Inflammatory macrophage (primary cell): ENCODE data around the gene ITGAE.

Experiments used
- DNase-seq, 2 donors: peaks; one replicate each; pipeline ENCODE4 v3.0.0-alpha.2; 2020 to 2022

The ITGAE gene

DNA sequence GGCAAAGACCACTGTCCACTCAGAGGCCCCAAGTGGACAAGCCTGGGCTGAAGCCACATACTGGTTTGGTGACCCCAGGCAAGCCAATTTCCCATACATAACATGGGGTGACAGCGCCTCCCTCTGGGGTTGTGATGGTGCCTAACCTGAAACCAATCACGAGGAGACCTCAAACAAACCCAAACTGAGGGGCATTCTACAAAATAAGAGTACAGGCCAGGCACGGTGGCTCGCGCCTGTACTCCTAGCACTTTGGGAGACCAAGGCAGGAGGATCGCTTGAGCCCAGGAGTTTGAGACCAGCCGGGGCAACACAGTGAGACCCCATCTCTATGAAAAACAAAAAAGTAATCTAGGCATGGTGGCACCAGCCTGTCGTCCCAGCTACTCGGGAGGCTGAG lies 108.6 kb downstream of the ITGAE start:
- no peak for DNase-seq

- no peak for DNase-seq
These were observed 109.3 kb downstream of the ITGAE start for GRCh38 chr17:3691617-3692067.

- no peak for DNase-seq
These were observed 110.8 kb downstream of the ITGAE start for GRCh38 chr17:3690094-3690715.

GRCh38 chr17:3689262-3690093 lies 111.5 kb downstream of the ITGAE start:
- DNase-seq, result no peak

DNA sequence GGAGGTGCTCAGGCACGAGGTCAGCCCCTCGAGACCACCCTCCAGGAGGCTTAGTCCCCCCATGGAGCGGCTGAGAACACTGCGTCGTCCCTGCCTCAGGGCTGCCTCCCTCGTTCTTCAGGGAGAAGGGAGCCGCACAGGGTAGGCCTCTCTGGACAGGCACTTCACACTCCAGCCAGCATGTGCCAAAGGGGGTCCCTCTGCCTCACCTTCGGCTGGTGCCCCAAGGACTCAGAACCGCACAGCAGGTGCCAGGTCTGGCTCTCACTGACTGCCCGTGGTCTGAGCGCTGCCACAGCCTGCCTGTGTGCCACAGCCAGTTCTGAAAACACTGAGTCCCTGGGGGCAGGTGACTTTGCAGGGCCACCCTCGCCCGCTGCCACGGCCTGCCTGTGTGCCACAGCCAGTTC lies 112.1 kb downstream of the ITGAE start:
- DNase-seq, result no peak

GRCh38 chr17:3688027-3688553 lies 112.9 kb downstream of the ITGAE start:
- DNase-seq, result no peak

- DNase-seq, result no peak
These were observed 115.8 kb downstream of the ITGAE start for GRCh38 chr17:3685174-3685573.

- peak; percentile 37 to 42 for DNase-seq
These were observed 117.9 kb downstream of the ITGAE start for GRCh38 chr17:3683054-3683511.

DNA sequence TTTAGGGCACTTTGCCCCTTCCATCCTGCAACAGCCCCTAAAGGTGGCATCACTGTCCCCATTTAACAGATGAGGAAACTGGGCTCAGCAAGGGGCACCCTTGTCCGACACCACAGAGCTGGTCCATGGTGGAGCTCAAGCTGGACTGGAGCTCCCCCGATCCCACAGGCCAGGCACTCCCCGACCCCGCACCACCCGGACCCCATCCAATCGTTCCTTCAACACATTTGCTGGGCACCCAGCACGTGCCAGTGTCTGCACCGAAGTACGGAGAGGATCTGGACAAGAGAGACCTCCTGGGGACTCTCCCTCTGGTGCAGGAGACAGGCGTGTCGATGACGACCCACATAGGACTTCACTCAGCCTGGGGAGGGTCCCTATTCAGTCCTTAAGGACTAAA lies 119.0 kb downstream of the ITGAE start:
- no peak for DNase-seq

DNA sequence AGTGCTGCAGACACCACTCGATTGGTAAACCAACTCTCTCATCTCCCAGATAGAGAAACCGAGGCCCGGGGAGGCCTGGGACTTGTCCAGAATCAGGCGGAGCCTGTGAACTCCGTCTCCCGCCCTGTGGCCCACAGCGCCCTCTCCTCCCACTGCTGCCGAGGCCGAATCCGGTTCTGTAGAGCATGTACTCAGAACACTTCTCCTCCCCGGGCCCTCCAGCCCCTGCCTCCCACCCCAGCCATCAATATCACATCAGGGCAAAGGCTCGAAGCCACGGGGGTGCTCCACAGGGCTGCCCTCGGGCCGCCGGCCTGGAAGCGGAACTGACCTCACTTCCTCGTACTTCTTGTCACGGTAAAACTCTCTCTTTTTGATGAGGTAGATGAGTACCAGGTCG lies 119.4 kb downstream of the ITGAE start:
- no peak for DNase-seq

DNA sequence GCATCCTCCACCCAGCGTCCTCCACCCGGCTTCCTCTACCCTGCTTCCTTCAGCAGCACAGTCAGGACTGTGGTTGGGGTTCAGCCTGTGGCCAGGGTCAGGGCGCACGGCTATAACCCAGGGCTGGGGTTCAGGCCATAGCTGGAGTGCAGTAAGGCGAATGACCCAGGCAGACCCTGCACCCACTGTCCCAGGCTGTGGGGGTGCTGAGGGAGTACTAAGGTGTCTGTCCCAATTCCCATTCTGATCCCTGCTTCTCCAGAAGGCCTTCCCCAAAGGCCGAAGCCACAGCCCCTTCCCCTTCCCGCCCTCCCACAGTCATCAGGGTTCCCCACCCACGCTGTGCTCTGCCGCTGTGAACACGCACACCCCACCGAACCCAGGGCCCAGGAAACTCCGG lies 119.9 kb downstream of the ITGAE start:
- DNase-seq, result no peak

GRCh38 chr17:3679531-3680126 lies 121.4 kb downstream of the ITGAE start:
- no peak for DNase-seq

DNA sequence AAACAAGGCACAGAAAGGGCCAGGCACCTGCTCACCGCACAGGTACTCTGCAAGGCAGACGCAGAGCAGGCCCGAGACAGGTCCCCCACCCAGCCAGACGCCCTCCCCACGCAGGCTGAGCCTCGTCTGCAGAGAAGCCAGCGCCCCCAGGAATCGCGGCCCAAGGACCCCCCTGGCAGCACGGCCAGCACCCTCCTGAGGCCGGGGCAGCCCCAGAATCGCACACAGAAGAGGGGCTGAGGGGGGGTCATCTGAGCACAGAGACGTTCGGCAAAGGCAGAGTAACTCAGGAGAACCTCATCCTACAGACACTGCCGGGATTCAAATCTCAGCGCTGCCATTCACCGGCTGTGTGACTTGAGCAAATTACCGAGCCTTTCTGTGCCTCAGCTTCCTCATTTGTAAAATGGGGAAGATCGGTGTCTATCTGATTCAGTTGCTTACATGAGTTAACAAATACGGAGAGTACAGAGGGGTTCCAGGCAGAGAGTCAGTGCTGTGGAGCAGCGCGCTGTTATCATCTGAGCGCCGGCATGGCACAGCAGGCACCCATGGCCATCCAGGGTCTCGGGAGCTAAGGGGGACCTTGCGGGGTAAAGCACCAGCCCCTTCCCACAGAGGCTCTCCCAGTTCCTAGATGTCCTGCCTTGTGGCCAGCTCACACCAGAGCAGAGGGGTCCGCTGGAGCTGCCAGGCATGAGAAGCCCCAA lies 122.0 kb downstream of the ITGAE start:
- DNase-seq, result peak; percentile 41 to 58

DNA sequence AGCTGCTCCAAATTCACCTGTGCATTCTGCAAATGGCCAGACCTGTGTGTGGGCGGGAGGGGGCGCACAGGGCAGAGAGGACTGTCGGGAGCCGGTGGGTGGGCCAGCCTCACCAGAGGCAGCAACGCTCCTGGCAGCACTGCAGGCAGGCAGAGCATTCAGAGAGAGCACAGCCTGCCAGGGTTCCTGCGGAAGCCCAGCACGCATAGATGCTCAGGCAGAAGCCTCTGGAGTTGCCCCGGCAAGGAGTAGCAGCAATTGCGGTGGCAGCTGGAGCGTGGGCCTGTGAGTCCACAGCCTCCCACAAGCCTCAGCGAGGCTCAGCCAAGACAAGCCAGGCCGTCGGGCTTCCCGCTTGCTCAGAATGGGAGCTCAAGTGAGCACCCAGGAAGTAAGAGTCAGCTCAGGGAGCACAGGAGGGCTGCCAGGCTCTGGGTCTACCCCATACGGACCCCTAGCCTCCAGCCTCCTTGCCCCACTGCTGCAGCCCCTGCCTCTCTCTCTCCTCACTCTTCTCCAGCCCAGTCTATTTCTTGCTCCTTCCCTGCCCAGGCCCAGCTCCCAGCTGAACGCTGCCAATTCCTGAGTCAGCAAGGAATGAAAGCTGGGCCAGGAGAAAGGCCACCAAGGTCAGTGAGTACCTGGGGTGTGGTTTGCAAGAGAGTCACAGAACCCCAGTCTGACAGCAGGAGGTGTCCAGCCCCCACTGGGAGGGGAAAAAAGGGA lies 122.7 kb downstream of the ITGAE start:
- DNase-seq, result no peak

DNA sequence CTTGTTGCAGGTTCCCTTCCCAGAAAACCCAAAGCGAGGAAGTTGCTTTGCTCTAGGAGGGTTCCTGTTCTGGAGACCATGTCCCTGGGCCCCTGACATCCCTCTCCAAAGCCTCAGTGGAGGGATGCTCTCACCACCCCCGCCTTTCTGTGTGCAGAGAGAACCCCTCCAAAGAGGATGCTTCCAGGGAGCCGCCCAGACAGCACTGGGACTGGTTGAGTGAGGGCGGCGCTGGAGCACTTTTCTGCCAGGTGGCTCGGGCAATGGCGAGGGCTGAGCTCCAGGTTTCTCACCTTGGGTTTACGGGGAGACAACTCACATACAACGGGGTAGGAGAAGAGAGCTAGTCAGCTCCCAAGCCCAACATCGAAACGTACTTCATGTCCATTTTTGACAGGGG lies 125.1 kb downstream of the ITGAE start:
- DNase-seq, result no peak

DNA sequence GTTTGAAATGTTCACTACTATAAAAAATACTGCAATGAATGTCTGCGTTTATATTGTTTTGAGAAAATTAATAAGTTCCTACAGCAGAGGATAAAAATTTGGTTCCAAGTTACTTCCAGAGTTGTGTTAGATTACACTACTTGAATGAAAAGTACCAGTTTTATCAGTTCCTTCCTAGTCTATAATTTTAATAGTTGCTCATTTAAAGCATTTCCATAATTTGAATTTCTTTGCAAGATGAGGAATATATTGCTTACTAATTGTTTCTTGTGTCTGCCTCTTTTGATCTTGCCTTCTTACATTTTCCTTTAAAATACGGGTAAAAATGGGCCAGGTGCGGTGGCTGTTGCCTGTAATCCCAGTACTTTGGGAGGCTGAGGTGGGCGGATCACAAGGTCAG lies 128.4 kb downstream of the ITGAE start:
- no peak for DNase-seq

DNA sequence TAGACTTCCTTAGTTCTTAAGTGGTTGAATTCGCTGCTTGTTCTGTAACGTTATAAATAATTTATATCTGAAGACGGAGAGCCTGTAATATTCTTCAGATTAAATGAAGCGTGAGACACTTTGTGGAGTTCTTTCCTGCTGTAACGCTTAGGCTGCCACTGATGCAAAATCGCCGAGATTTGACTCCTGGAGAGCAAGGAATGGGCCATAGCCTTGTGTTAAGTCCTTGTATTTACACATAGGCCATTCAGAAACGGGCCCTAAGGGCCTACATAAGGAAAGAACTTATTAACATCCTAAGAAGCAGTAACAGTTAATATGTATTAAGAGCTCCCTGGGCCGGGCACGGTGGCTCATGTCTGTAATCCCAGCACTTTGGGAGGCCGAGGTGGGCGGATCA lies 131.4 kb downstream of the ITGAE start:
- no peak for DNase-seq

DNA sequence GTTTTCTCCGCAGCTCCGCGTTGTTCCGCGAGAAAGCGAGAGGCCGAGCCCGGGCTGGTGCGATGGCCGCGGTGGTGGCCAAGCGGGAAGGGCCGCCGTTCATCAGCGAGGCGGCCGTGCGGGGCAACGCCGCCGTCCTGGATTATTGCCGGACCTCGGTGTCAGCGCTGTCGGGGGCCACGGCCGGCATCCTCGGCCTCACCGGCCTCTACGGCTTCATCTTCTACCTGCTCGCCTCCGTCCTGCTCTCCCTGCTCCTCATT lies 132.0 kb downstream of the ITGAE start:
- no peak for DNase-seq

DNA sequence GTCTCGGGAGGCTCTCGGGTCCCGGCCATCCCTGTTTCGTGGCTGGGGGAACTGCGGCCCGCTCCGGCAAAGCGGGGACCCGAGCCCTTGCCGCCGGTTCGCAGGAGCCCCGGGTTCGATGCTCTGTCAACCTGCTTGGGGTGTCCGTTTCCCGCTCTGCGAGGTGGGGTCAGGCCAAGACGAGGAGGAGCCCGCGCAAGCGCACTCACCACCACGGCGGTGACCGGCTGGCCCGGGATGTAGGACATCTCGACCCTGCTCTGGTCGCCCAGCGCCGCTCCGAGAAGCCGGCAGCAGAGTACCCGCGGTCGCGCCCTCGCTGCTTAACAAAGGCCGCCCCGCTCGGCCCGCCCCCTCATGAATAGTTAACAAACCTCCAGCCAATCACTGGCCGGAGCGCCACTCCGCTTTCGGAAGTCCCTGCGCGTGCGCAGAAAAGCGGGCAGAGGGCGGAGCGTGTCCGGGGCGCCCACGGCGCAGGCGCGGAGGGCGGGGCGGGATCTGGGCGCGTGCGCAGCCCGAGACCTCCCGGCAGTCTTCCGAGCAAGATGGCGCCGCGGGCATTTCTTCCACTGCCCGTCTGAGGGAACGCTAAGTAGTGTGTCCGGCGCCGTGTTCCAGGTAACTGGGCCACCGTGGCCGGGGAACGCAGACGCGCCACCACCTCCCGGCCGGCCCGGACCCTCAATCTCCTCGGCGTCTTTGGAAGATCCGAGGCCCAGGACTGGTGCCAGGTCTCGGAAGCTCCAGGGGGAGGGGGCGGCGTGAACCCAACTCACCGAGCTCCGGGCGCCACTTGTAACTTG lies 132.5 kb downstream of the ITGAE start, which contains the start of the genes EMC6 and TAX1BP3:
Gene EMC6, plus strand, starts transcription at position 534 of the 806 bp plus-strand sequence. CDS start 335 bp downstream, outside the sequence.
Gene TAX1BP3, minus strand, starts transcription at position 300 of the 806 bp plus-strand sequence. Its CDS starts 52 bp downstream, at position 248.
- peak; percentile 99 for DNase-seq

- peak; percentile 63 to 84 for DNase-seq
These were observed 133.4 kb downstream of the ITGAE start for GRCh38 chr17:3667366-3668278.
